Gastrocnemius medialis (tissue), 4 donors: Measurements from ENCODE around the gene SLC5A8. TPM values are rescaled to one million over a fixed set of nuclear protein-coding genes. Genes with fewer than 3 reads are reported as not detected.

ENCODE experiments used
- total RNA-seq, 4 donors: library from RNA; depleted of rRNA; stranded (reverse); fragments of >200 nt; gene quantifications; one replicate each; pipeline versions ENCODE4 v1.1.0 to v1.2.3, GENCODE V29; 2016

Gene SLC5A8
- total RNA-seq, 4 donors from 2014 or later: not detected

Other genes starting within 250 kb of the SLC5A8 start
- 10 to 100 TPM in 3 of 4 donors, 1 to 10 TPM in 1; 5.9 to 15.5 (median 10.3) TPM for gene UTP20, start 69.9 kb upstream of the SLC5A8 start, total RNA-seq
- gene ARL1, start 197.5 kb upstream of the SLC5A8 start, total RNA-seq: 10 to 100 TPM; 50.7 to 57.3 (median 52.8) TPM